GM18867 (cell line): ENCODE data around the gene ZNF292.
"Not testable (repeated sequence)": the region's sequence is repeated elsewhere in the genome, so short reads cannot be mapped to it uniquely, and the experiment has no call there.

Experiments
- ATAC-seq: cut with Tn5 transposase; IDR thresholded peaks from one replicate; pipeline ENCODE4 v1.9.1; 2021; ENCODE audit warnings: mild to moderate bottlenecking, moderate library complexity; ENCODE audit not compliant: unreplicated experiment

Gene ZNF292

GRCh38 chr6:87259791-87260190, 104.4 kb downstream of the ZNF292 start:
- no peak for ATAC-seq

DNA sequence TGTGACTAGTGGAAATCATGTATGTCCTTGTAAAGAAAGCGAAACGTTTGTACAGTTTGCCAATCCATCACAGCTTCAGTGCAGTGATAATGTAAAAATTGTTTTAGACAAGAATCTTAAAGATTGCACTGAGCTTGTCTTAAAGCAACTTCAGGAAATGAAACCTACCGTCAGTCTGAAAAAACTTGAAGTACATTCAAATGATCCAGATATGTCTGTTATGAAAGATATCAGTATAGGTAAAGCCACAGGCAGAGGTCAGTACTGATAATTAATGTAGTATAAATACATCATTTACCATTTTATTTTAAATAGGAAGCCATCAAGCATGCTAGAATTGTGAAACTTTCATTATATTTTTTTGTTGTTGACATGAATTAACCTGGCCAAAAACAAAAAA, 106.2 kb downstream of the ZNF292 start:
- no peak for ATAC-seq

GRCh38 chr6:87264481-87264880, 109.1 kb downstream of the ZNF292 start:
- ATAC-seq = no peak

DNA sequence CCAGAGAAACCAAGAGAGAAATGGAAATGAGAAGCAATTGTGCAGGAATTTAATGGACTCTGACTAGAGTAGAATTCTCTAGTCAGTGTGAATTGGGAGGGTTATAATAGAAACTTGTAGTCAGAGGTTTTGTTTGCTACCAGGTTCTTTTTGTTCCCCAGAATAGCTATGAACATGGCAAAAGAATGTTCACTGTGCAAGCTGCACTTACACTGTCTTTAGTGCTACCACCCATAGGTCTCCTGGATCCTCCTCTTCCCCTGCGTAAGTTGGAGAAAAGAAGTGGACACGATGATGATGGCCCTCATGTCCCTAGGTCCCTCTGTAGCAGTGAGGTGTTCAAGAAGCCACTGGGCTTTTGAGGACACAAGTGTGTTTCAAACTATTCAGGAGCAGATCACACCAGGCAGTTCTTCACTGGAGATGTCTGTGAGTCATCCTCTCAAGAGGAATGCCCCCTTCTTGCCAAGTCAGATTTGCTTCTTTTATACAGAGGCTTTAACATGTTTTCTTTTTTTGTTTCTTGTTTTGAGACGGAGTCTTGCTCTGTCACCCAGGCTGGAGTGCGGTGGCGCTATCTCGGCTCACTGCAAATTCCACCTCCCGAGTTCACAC, 119.4 kb downstream of the ZNF292 start:
- ATAC-seq = no peak

DNA sequence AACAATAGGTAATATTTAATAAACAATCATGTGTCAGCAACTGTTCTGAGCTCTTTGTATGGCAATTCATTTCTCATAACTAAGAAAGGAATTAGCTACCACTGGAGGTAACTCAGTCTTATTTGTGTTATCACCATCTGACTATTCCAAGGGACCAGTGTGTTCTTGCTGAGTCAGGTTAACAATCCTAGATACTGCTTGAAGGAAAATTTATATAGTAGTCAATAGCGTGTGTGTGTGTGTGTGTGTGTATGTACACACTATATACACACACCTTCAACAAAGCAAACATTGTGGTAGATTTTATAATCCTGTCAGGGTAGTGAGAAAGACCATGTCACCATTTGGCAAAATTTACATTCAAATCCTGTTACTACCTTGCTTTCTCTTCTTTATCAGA, 121.3 kb downstream of the ZNF292 start:
- no peak for ATAC-seq

- no peak for ATAC-seq
Observed at GRCh38 chr6:87277123-87277522, 121.8 kb downstream of the ZNF292 start.

DNA sequence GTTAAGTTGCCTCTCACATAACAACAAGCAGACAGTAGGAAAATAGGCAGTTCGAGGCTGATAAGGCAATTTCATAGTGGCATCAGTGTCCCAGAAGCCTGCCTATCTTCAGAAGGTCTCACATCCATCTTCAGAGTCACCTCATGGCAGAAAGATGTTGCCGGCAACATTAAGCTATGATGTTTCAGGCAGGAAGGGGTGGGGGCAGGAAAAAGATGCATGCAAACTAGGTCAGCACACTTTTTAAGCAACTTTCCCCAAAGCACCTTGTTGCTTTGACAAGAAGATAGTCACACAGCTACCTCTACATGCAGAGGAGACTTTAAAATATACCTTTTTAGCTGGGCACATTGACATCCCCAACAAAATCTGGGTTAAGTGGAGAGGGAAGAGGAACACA, 123.8 kb downstream of the ZNF292 start:
- ATAC-seq = no peak

DNA sequence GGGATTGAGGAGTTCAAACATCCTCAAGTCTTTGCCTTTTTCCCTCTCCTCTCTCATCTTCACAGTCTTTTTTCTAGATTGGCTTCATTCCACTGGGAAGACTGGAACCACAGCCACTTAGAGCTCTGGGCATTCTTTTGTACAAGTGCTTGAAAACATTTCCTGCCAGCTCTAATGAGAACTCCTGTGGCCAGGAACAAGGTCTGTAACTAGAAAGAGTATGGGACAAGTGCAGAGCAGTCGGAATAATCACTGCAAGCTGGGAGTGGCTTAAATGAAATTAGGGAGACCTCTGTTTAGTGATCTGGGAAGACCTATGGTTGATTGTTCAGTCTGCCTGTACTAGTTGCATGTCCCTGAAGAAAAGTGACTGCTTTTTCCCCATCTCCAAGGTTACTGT, 126.1 kb downstream of the ZNF292 start:
- no peak for ATAC-seq

- ATAC-seq = no peak
Observed at GRCh38 chr6:87282743-87283142, 127.4 kb downstream of the ZNF292 start.

GRCh38 chr6:87283461-87283860, 128.1 kb downstream of the ZNF292 start:
- ATAC-seq = no peak

- ATAC-seq = no peak
Observed at GRCh38 chr6:87287251-87287650, 131.9 kb downstream of the ZNF292 start.

DNA sequence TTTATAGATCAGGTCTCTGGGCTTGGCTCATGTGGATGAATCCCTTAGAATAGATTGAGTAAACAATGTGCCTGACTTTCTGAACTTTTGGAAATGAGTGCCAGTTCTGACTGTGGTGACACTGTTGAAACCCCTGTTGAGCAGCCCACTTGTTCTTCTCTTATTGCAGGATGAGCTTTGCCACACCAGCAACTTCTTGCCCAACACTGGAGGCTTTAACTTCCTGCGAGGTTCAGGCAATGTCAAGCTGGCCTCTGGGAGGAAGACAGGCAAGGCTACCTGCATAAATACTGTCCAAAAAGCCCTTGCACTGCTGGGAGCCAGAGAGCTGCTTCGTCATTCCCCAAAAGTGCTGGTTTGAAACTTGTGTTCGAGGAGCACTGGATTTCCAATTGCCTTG, 134.2 kb downstream of the ZNF292 start:
- ATAC-seq = no peak

DNA sequence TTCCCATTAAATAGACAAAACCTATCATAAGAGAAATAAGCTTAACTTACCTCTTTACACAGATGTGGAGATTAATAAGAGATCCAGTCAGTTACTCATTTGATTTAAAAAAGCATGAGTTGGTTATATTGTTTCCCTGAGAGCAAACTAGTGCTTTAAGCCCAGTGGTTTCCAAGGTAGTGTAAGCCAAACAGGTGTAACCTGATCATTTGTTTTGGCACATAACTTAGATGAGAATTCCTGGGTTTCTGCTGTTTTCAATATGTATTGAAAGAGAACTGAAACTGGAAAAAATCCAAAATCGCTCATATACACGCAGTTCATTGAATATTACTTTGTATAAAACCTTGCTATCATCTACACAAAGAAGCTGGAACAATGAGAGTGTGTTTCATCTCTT, 136.5 kb downstream of the ZNF292 start:
- ATAC-seq = no peak

DNA sequence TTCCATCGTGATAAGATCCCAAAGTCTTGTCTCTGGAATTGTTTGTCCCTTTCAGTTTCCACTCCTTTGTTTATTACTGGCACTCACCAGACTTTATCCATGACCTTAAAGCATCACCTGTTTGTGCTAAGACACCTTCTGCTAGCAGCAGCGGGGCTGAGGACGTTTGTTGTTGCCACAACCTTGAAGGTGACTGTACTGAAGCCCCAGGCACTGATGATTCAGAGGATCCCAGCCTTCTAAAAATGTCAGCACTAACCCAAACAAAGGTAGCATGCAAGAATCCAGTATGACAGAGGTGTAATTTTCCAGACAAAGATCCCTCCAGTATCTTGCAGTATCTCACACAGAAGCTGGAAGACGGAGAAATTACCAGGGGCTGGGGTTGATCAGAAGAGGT, 138.2 kb downstream of the ZNF292 start:
- ATAC-seq = no peak

GRCh38 chr6:87297119-87297518, 141.8 kb downstream of the ZNF292 start:
- no peak for ATAC-seq

GRCh38 chr6:87301277-87301676, 145.9 kb downstream of the ZNF292 start:
- ATAC-seq = not testable (repeated sequence)

DNA sequence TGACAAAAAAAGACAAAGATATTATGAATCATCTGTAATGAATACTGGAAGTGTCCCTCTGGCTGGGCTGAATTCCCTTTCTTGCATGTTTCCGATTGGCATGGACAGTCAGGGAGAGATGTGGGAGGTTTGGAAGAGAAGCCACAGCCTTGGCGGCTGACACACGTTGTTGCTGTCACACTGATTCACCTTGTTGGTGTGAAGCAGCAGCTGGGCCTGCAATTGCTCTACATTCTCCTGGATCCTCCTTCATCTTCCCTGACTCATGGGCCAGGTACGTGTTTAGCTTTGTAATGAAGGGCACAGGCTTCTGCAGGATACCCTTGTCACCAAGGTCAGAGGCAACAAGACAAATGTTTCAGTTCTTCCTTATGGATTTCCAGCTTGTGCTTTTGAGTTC, 153.6 kb downstream of the ZNF292 start:
- ATAC-seq = no peak

DNA sequence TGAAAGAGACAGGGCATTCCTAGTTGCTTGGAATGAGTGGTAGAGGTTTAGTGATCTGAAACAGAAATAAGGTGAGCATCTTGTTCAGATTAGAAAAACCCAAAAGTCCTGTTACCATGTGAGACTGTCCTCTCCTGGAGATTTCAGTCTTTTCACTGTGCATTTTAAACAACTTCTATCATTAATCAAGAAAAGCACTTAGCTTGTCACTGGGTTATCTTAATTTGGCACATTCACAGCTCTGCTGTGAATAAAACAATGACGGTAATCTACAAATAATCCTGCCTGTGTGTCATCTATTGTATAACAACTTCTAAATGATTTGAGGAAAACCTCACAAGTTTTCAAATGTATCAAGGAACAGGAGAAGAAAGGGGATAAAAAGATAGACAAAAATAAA, 157.5 kb downstream of the ZNF292 start:
- no peak for ATAC-seq
